ENCODE data around the gene IQCM.

DNA sequence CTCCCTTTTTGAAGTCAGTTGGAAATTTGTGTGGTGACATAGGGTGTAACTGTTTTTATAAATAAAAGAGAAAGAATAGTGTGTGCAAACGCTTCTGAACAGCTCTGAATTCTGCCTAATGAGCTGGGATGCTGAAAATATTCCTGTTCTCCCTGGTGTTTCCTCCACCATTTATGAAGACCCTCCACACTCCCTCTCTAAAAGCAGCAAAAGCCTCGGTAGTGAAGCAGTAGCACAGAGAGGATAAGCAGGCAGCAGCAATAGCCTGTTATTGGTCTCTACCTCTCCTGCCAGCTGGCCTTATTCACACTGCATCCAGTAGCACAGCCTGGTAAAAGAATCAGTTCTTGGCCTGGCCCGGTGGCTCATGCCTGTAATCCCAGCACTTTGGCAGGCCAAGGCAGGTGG is 406.1 kb downstream of the IQCM start:
- no peak for TF ChIP-seq POLR2A (IDR thresholded peaks at IDR 0.05; ENCODE audit: low read depth, low read length)
- TF ChIP-seq POLR2AphosphoS5 (IDR thresholded peaks at IDR 0.05; ENCODE audit: low read depth, low read length) = no peak
- no peak for TF ChIP-seq TAF1 (IDR thresholded peaks at IDR 0.05; ENCODE audit: borderline replicate concordance, low read depth, low read length)
